ENCODE measurements around the gene PROM1. TPM values are rescaled to one million over a fixed set of nuclear protein-coding genes. Genes with fewer than 3 reads are reported as not detected.

Gene PROM1
- polyA plus RNA-seq, 2 of the 4 experiments (the other 2 are of a cell fraction): 0.03 to 0.14 TPM

- ChIA-PET POLR2A (no interaction called here), CTCF (no interaction called here)
- FAIRE-seq (no peak), ATAC-seq (no peak), DNase-seq (ENCODE audit: low read depth in 1 of 2, low spot score in 1 of 2) (no peak)
- Histone ChIP-seq H3K27ac (no peak overlapping the region), H3K4me1 (no peaks in the 10 kb centered on the region), H3K4me2 (no peak overlapping the region), H3K4me3 (no peak overlapping the region), H3K9me3 (no peaks in the 10 kb centered on the region)
- 62% methylated on average over 8 of the region's 8 CpGs for WGBS (ENCODE audit: missing lambda C conversion rate)
- TF ChIP-seq ESRRA (IDR thresholded peaks at IDR 0.05; ENCODE audit: borderline replicate concordance, low read length) (no peak), BHLHE40 (IDR thresholded peaks at IDR 0.05; ENCODE audit: low read depth, low read length) (no peak), MYC (IDR thresholded peaks at IDR 0.05; ENCODE audit: borderline replicate concordance, low read length) (no peak), TP53 (CRISPR knock-in tag; IDR thresholded peaks at IDR 0.05) (no peak)
These were observed 7.7 kb downstream of the PROM1 start for GRCh38 chr4:16075975-16076757.

- POLR2A ChIA-PET: no interaction called here
These were observed 8.8 kb downstream of the PROM1 start for GRCh38 chr4:16075061-16075460.

GRCh38 chr4:16072168-16072567 lies 11.7 kb downstream of the PROM1 start:
- FAIRE-seq: no peak
- TF ChIP-seq RARB (CRISPR knock-in tag; IDR thresholded peaks at IDR 0.05) (no peak), CEBPB (IDR thresholded peaks at IDR 0.05) (no peak), TFCP2L1 (CRISPR knock-in tag; IDR thresholded peaks at IDR 0.05) (no peak), MYC (IDR thresholded peaks at IDR 0.05; ENCODE audit: borderline replicate concordance, low read length) (no peak), REST (IDR thresholded peaks at IDR 0.05) (no peak), HES2 (IDR thresholded peaks at IDR 0.05) (no peak), POLR2AphosphoS2 (conservative IDR thresholded peaks at IDR 0.05; ENCODE audit: low read length) (no peak), RFX5 (IDR thresholded peaks at IDR 0.05) (no peak), ZFP36 (IDR thresholded peaks at IDR 0.05; ENCODE audit: borderline replicate concordance, partially characterized antibody) (no peak), JUNB (IDR thresholded peaks at IDR 0.05) (no peak), FOXS1 (CRISPR knock-in tag; IDR thresholded peaks at IDR 0.05) (no peak)

More at GRCh38 chr4:16075061-16075460, 8.8 kb downstream of the PROM1 start:
- ATAC-seq: no peak
- WGBS (ENCODE audit: missing lambda C conversion rate): 49% methylated on average over 3 of the region's 3 CpGs
- Histone ChIP-seq H3K4me3 (no peak overlapping the region), H3K4me1 (no peaks in the 10 kb centered on the region), H3K4me2 (no peak overlapping the region), H3K27ac (no peak overlapping the region), H3K9me3 (no peaks in the 10 kb centered on the region)
- FAIRE-seq: no peak
- TF ChIP-seq POLR2AphosphoS2 (conservative IDR thresholded peaks at IDR 0.05; ENCODE audit: low read length): no peak
- TF ChIP-seq HEYL (CRISPR knock-in tag; IDR thresholded peaks at IDR 0.05): no peak
- TF ChIP-seq RNF2 (IDR thresholded peaks at IDR 0.05; ENCODE audit: borderline replicate concordance, low read depth): no peak
- TF ChIP-seq SMC3 (IDR thresholded peaks at IDR 0.05): no peak
- no peak for TF ChIP-seq HOXB13 (CRISPR knock-in tag; IDR thresholded peaks at IDR 0.05; ENCODE audit: low read depth)
- TF ChIP-seq PHF8 (IDR thresholded peaks at IDR 0.05; ENCODE audit: borderline replicate concordance, low read depth): no peak
- no peak for TF ChIP-seq ESRRA (IDR thresholded peaks at IDR 0.05; ENCODE audit: borderline replicate concordance, low read length)
- no peak for TF ChIP-seq CHD2 (IDR thresholded peaks at IDR 0.05; ENCODE audit: low read length, partially characterized antibody)
- no peak for TF ChIP-seq ZC3H11A (IDR thresholded peaks at IDR 0.05)
- no peak for TF ChIP-seq MAZ (IDR thresholded peaks at IDR 0.05; ENCODE audit: borderline replicate concordance, low read depth, low read length)
- no peak for TF ChIP-seq USF2 (IDR thresholded peaks at IDR 0.05)
- TF ChIP-seq FOXS1 (CRISPR knock-in tag; IDR thresholded peaks at IDR 0.05): no peak
- TF ChIP-seq EHF (CRISPR knock-in tag; IDR thresholded peaks at IDR 0.05): no peak
- TF ChIP-seq BHLHE40 (IDR thresholded peaks at IDR 0.05; ENCODE audit: low read depth, low read length): no peak
- no peak for TF ChIP-seq HES2 (IDR thresholded peaks at IDR 0.05)
- no peak for TF ChIP-seq RARB (CRISPR knock-in tag; IDR thresholded peaks at IDR 0.05)
- TF ChIP-seq TP53 (CRISPR knock-in tag; IDR thresholded peaks at IDR 0.05): no peak
- TF ChIP-seq ZNF302 (CRISPR knock-in tag; IDR thresholded peaks at IDR 0.05): no peak
- no peak for TF ChIP-seq KDM5A (IDR thresholded peaks at IDR 0.05)
- TF ChIP-seq PBX3 (IDR thresholded peaks at IDR 0.05): no peak
- CTCF ChIA-PET: interaction anchor here (0.8 to 1.4 kb wide), 2 partner anchors 9 to 32 kb away, joined by 3 to 4 read pairs; no protein-coding TSS in a partner anchor
- DNase-seq (ENCODE audit: low read depth in 1 of 2, low spot score in 1 of 2): no peak

More at GRCh38 chr4:16072168-16072567, 11.7 kb downstream of the PROM1 start:
- H3K4me3 ChIP-seq: no peak overlapping the region
- CTCF ChIA-PET: no interaction called here
- ATAC-seq (no peak), DNase-seq (ENCODE audit: low read depth in 1 of 2, low spot score in 1 of 2) (no peak)
- no peak overlapping the region for H3K4me2 ChIP-seq
- H3K4me1 ChIP-seq: no peaks in the 10 kb centered on the region
- no peak overlapping the region for H3K27ac ChIP-seq
- no peaks in the 10 kb centered on the region for H3K9me3 ChIP-seq
- POLR2A ChIA-PET: no interaction called here
